Osteoblast (primary cell): ENCODE results near the gene CDCA5. TPM values are rescaled to one million over a fixed set of nuclear protein-coding genes. Genes with fewer than 3 reads are reported as not detected.

Source experiments
- DNase-seq: peaks from one replicate; pipeline ENCODE4 v3.0.0; 2011; ENCODE audit warnings: low spot score, mixed read lengths; ENCODE audit not compliant: insufficient read length; ENCODE audit errors: missing footprints
- H2AFZ ChIP-seq: 2 replicates; pipeline ENCODE4 v1.6.0; 2011; ENCODE audit warnings: mild to moderate bottlenecking, low read length
- H3K27ac ChIP-seq: 2 replicates; pipeline ENCODE4 v1.5.1; 2011; ENCODE audit warnings: mild to moderate bottlenecking, low read depth, low read length, moderate library complexity
- H3K27me3 ChIP-seq: 2 replicates; pipeline ENCODE4 v1.6.0; 2012; ENCODE audit warnings: mild to moderate bottlenecking, control low read depth, inconsistent platforms, low read length, moderate library complexity; ENCODE audit not compliant: insufficient read depth
- H3K36me3 ChIP-seq: 2 replicates; pipeline ENCODE4 v1.5.1; 2011; ENCODE audit warnings: mild to moderate bottlenecking, low read length, control low read depth, moderate library complexity; ENCODE audit not compliant: insufficient read depth
- H3K4me1 ChIP-seq: 2 replicates; pipeline ENCODE4 v1.5.1; 2011; ENCODE audit warnings: mild to moderate bottlenecking, low read length, control low read depth, moderate library complexity; ENCODE audit not compliant: insufficient read depth
- H3K4me2 ChIP-seq: 2 replicates; pipeline ENCODE4 v1.6.0; 2011; ENCODE audit warnings: mild to moderate bottlenecking, low read length; ENCODE audit not compliant: insufficient read depth
- H3K4me3 ChIP-seq: fragments of 200-600 bp; sonication (generic); 3 replicates; pipeline ENCODE4 v1.5.1; 2012; ENCODE audit warnings: mild to moderate bottlenecking, low read length, inconsistent platforms; ENCODE audit not compliant: insufficient read depth
- H3K79me2 ChIP-seq: 2 replicates; pipeline ENCODE4 v1.6.0; 2012; ENCODE audit warnings: mild to moderate bottlenecking, low read length, control low read depth, inconsistent platforms; ENCODE audit not compliant: insufficient read depth
- H3K9me3 ChIP-seq: 2 replicates; pipeline ENCODE4 v1.5.1; 2011; ENCODE audit warnings: low read depth, low read length, control low read depth
- H4K20me1 ChIP-seq: 2 replicates; pipeline ENCODE4 v1.6.0; 2012; ENCODE audit warnings: mild to moderate bottlenecking, low read length, control low read depth; ENCODE audit not compliant: insufficient read depth
- CTCF ChIP-seq: IDR thresholded peaks from 2 replicates; pipeline ENCODE4 v1.5.1; 2011; ENCODE audit warnings: mild to moderate bottlenecking, low read depth, low read length, moderate library complexity; ENCODE audit errors: extremely low read depth
- small RNA-seq: library from RNA; depleted of rRNA; stranded (forward); fragments of <200 nt; gene quantifications from one replicate; pipeline ENCODE3, GENCODE V24; 2012
- total RNA-seq: library from RNA; depleted of rRNA; stranded (reverse); fragments of >200 nt; gene quantifications from 2 replicates; pipeline ENCODE4 v1.2.3, GENCODE V29; 2012

Gene CDCA5
- total RNA-seq, 1 donor, result 3.3 TPM

- no peak for TF ChIP-seq CTCF
- Histone ChIP-seq H3K4me3 (no peak overlapping the region), H3K27ac (no peak overlapping the region), H3K36me3 (peaks cover 6% of the 10 kb centered on the region), H2AFZ (no peak overlapping the region), H4K20me1 (no peaks in the 10 kb centered on the region), H3K4me1 (peaks cover 5% of the 10 kb centered on the region), H3K27me3 (no peaks in the 10 kb centered on the region), H3K79me2 (no peaks in the 10 kb centered on the region), H3K9me3 (no peaks in the 10 kb centered on the region), H3K4me2 (no peak overlapping the region)
- DNase-seq, result no peak
Measured at GRCh38 chr11:65035579-65035978, 48.3 kb downstream of the CDCA5 start.

GRCh38 chr11:65034423-65034822 is 49.4 kb downstream of the CDCA5 start:
- no peak overlapping the region for H3K27ac ChIP-seq
- H3K4me2 ChIP-seq, result no peak overlapping the region
- no peak overlapping the region for H3K4me3 ChIP-seq
- H4K20me1 ChIP-seq, result no peaks in the 10 kb centered on the region
- H2AFZ ChIP-seq, result no peak overlapping the region
- DNase-seq, result peak; percentile 44
- no peaks in the 10 kb centered on the region for H3K27me3 ChIP-seq
- no peaks in the 10 kb centered on the region for H3K9me3 ChIP-seq
- no peaks in the 10 kb centered on the region for H3K4me1 ChIP-seq
- H3K36me3 ChIP-seq, result peaks cover 6% of the 10 kb centered on the region
- TF ChIP-seq CTCF, result no peak
- H3K79me2 ChIP-seq, result no peaks in the 10 kb centered on the region

GRCh38 chr11:65032216-65032615 is 51.6 kb downstream of the CDCA5 start:
- Histone ChIP-seq H3K4me3 (no peak overlapping the region), H3K9me3 (no peaks in the 10 kb centered on the region), H3K79me2 (no peaks in the 10 kb centered on the region), H3K27ac (no peak overlapping the region), H3K4me1 (peaks cover 8% of the 10 kb centered on the region), H4K20me1 (no peaks in the 10 kb centered on the region), H3K27me3 (no peaks in the 10 kb centered on the region), H2AFZ (no peak overlapping the region), H3K36me3 (peaks cover 3% of the 10 kb centered on the region), H3K4me2 (no peak overlapping the region)
- DNase-seq, result peak; percentile 25
- no peak for TF ChIP-seq CTCF

Small RNA genes lying within 50 kb of the gene (small RNA-seq; reads per million reads assigned to genes)
- not detected for gene SNX15

Other genes starting within 250 kb of the CDCA5 start
- gene CDC42BPG, start 239.4 kb downstream of the CDCA5 start, total RNA-seq, result under 0.01 and 0.29 TPM in 2 replicates
- gene EHD1, start 205.4 kb downstream of the CDCA5 start, total RNA-seq, result 51.3 and 51.4 TPM in 2 replicates
- 20.0 and 25.7 TPM in 2 replicates for gene ATG2A, start 166.8 kb downstream of the CDCA5 start, total RNA-seq
- 6.2 and 6.8 TPM in 2 replicates for gene PPP2R5B, start 159.4 kb downstream of the CDCA5 start, total RNA-seq
- not detected in 2 replicates for gene GPHA2, start 148.1 kb downstream of the CDCA5 start, total RNA-seq
- not detected in 2 replicates for gene MAJIN, start 111.9 kb downstream of the CDCA5 start, total RNA-seq
- gene BATF2, start 87.1 kb downstream of the CDCA5 start, total RNA-seq, result 0.29 and 1.4 TPM in 2 replicates
- gene ARL2, start 69.9 kb downstream of the CDCA5 start, total RNA-seq, result 66.3 and 78.5 TPM in 2 replicates
- 12.3 and 13.0 TPM in 2 replicates for gene SNX15, start 56.6 kb downstream of the CDCA5 start, total RNA-seq
- gene SAC3D1, start 42.8 kb downstream of the CDCA5 start, total RNA-seq, result 7.6 and 9.7 TPM in 2 replicates
- gene NAALADL1, start 25.5 kb downstream of the CDCA5 start, total RNA-seq, result 15.6 and 17.7 TPM in 2 replicates
- 38.6 and 39.4 TPM in 2 replicates for gene ZFPL1, start 182 bp upstream of the CDCA5 start, total RNA-seq
- 122 and 153 TPM in 2 replicates for gene VPS51, start 12.2 kb upstream of the CDCA5 start, total RNA-seq
- gene TM7SF2, start 27.8 kb upstream of the CDCA5 start, total RNA-seq, result 8.8 and 10.1 TPM in 2 replicates
- gene ZNHIT2, start 33.7 kb upstream of the CDCA5 start, total RNA-seq, result 12.3 and 12.4 TPM in 2 replicates
- gene FAU, start 38.1 kb upstream of the CDCA5 start, total RNA-seq, result 94.3 and 118 TPM in 2 replicates
- gene MRPL49, start 38.3 kb upstream of the CDCA5 start, total RNA-seq, result 37.4 and 41.6 TPM in 2 replicates
- gene SYVN1, start 50.5 kb upstream of the CDCA5 start, total RNA-seq, result 10.3 and 11.9 TPM in 2 replicates
- not detected in 2 replicates for gene SPDYC, start 86.2 kb upstream of the CDCA5 start, total RNA-seq
- 102 and 116 TPM in 2 replicates for gene CAPN1, start 97.9 kb upstream of the CDCA5 start, total RNA-seq
- 4.3 and 6.2 TPM in 2 replicates for gene POLA2, start 177.9 kb upstream of the CDCA5 start, total RNA-seq
- gene CDC42EP2, start 230.8 kb upstream of the CDCA5 start, total RNA-seq, result 15.0 and 15.6 TPM in 2 replicates
- gene DPF2, start 249.8 kb upstream of the CDCA5 start, total RNA-seq, result 44.2 and 48.1 TPM in 2 replicates